ENCODE data around the gene ZNF740.

The ZNF740 gene

DNA sequence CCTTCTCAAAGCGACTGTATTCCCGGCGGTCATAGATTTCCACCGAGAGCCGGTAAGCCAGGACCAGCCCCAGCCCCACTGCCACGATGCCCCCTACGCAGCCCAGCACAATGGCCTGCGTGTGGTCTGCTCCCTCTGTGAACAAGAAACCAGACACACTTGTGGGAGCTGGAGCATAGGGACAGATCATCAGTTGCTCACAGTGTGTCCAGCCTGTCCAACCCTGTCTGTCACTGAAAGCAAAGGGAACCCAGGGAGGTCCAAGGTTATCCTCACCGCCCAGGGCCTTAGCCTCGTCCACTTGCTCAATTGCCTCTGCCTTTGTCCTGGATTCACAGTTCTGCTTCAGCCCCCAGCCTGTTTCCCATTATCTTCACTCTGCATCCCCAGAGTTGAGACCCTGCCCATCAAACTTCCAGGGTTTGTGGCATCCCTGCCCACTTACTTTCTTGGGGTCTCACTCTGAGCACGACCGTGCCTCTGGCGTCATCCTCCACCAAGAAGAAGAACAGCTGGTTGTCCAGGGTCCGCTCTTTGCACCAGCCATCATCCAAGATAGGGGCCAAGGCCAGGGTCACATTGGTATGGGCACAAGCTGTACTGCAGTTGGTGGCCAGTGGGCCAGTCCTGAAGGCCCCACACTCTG, 11.5 kb downstream of the ZNF740 start (continued):
- TF ChIP-seq, protein P1, sequence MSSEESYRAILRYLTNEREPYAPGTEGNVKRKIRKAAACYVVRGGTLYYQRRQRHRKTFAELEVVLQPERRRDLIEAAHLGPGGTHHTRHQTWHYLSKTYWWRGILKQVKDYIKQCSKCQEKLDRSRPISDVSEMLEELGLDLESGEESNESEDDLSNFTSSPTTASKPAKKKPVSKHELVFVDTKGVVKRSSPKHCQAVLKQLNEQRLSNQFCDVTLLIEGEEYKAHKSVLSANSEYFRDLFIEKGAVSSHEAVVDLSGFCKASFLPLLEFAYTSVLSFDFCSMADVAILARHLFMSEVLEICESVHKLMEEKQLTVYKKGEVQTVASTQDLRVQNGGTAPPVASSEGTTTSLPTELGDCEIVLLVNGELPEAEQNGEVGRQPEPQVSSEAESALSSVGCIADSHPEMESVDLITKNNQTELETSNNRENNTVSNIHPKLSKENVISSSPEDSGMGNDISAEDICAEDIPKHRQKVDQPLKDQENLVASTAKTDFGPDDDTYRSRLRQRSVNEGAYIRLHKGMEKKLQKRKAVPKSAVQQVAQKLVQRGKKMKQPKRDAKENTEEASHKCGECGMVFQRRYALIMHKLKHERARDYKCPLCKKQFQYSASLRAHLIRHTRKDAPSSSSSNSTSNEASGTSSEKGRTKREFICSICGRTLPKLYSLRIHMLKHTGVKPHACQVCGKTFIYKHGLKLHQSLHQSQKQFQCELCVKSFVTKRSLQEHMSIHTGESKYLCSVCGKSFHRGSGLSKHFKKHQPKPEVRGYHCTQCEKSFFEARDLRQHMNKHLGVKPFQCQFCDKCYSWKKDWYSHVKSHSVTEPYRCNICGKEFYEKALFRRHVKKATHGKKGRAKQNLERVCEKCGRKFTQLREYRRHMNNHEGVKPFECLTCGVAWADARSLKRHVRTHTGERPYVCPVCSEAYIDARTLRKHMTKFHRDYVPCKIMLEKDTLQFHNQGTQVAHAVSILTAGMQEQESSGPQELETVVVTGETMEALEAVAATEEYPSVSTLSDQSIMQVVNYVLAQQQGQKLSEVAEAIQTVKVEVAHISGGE (tag by site-specific recombination; conservative IDR thresholded peaks at IDR 0.05; ENCODE audit: low read depth): no peak
- TF ChIP-seq RBAK (tag by site-specific recombination; IDR thresholded peaks at IDR 0.05) (no peak), EGR2 (tag by site-specific recombination; IDR thresholded peaks at IDR 0.05; ENCODE audit: low read depth) (no peak)

DNA sequence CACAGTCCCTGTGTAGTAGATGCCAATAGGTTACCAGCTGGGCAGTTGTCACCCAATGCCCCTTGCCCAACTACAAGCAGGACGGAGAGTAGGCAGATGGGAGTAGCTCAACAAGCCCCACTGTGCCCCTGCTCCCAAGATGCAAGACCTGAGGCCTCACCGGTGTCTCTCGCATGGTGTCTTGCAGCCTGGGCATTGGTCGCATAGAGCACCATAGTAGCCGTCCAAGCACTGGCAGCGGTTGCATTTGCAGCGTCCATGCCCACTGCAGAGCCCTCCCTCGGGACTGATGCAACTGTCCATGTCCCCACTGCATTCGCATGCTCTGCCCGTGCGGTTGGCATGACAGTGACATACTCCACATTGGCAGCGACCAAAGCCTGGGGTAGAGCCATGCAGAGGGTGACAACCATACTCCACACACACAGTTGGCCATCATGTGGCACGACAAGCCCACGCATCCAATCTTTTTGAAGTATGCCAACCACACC, 12.1 kb downstream of the ZNF740 start:
- TF ChIP-seq ZNF654 (tag by site-specific recombination; IDR thresholded peaks at IDR 0.05; ENCODE audit: low read depth) (no peak), TRIM28 (IDR thresholded peaks at IDR 0.05; ENCODE audit: borderline replicate concordance, low read length) (no peak), ZNF510 (tag by site-specific recombination; IDR thresholded peaks at IDR 0.05; ENCODE audit: insufficient replicate concordance) (no peak)
- peaks cover 0 to 37% of the 10 kb centered on the region in 2 experiments; a peak in 1 of 3 replicates for H3K36me3 ChIP-seq (ENCODE audit: control insufficient read depth in 2 of 2, insufficient read depth in 1 of 2, low read length in 2 of 2)
- H3K9me3 ChIP-seq (ENCODE audit: control insufficient read depth, insufficient read depth, low read depth, low read length): no peaks in the 10 kb centered on the region
- CTCF ChIA-PET: interaction anchor here (2.7 to 7.5 kb wide), 3 partner anchors 11 to 34 kb away, joined by 16 to 94 read pairs (median 35); partner anchors contain the start of genes CSAD and ZNF740
- H3K4me1 ChIP-seq (ENCODE audit: control insufficient read depth, insufficient read depth, low read length): no peaks in the 10 kb centered on the region
- H3K4me3 ChIP-seq (ENCODE audit: low read depth, low read length): no peak overlapping the region
- POLR2A ChIA-PET: interaction anchor here (0.9 to 1.0 kb wide), 2 partner anchors 12 to 28 kb away, joined by 3 to 5 read pairs; partner anchors contain the start of genes CSAD and ZNF740
- H3K27ac ChIP-seq (ENCODE audit: extremely low read depth, low read depth, low read length): no peak overlapping the region

DNA sequence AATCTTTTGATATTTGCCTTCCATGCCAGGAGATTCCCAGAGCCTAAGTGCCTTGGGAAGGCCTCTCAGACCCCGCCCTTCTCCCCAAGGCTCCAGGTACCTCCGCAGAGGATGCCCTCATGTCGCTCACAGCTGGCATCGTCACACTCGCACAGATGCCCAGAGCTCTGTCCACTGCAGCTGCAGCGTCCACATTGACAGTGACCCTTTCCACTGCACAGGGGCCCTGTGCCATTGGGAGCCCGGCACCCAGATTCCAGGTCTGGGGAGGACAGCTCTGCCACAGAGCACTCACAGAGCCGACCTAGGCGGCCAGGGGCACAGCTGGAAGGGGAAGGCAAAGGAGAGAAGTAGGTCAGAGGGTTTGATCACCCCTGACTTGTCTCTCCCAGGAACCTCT, 12.5 kb downstream of the ZNF740 start:
- ChIA-PET POLR2A (interaction anchor here (0.9 to 1.0 kb wide), 2 partner anchors 9 to 27 kb away, joined by 3 to 6 read pairs; no protein-coding TSS in a partner anchor), CTCF (interaction anchor here (0.6 to 7.5 kb wide), 4 partner anchors 20 to 215 kb away, joined by 4 to 94 read pairs (median 25); no protein-coding TSS in a partner anchor)
- TF ChIP-seq ZNF112 (tag by site-specific recombination; IDR thresholded peaks at IDR 0.05): no peak
- TF ChIP-seq, protein P2, sequence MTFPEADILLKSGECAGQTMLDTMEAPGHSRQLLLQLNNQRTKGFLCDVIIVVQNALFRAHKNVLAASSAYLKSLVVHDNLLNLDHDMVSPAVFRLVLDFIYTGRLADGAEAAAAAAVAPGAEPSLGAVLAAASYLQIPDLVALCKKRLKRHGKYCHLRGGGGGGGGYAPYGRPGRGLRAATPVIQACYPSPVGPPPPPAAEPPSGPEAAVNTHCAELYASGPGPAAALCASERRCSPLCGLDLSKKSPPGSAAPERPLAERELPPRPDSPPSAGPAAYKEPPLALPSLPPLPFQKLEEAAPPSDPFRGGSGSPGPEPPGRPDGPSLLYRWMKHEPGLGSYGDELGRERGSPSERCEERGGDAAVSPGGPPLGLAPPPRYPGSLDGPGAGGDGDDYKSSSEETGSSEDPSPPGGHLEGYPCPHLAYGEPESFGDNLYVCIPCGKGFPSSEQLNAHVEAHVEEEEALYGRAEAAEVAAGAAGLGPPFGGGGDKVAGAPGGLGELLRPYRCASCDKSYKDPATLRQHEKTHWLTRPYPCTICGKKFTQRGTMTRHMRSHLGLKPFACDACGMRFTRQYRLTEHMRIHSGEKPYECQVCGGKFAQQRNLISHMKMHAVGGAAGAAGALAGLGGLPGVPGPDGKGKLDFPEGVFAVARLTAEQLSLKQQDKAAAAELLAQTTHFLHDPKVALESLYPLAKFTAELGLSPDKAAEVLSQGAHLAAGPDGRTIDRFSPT (tag by site-specific recombination; IDR thresholded peaks at IDR 0.05): no peak
- TF ChIP-seq OVOL3 (tag by site-specific recombination; IDR thresholded peaks at IDR 0.05): no peak
- Histone ChIP-seq H3K27ac (ENCODE audit: extremely low read depth, low read depth, low read length) (no peak overlapping the region), H3K9me3 (ENCODE audit: control insufficient read depth, insufficient read depth, low read depth, low read length) (no peaks in the 10 kb centered on the region), H3K36me3 (ENCODE audit: control insufficient read depth in 2 of 2, insufficient read depth in 1 of 2, low read length in 2 of 2) (peaks cover 0 to 32% of the 10 kb centered on the region in 2 experiments; a peak in 1 of 3 replicates), H3K4me3 (ENCODE audit: low read depth, low read length) (no peak overlapping the region), H3K4me1 (ENCODE audit: control insufficient read depth, insufficient read depth, low read length) (no peaks in the 10 kb centered on the region)

DNA sequence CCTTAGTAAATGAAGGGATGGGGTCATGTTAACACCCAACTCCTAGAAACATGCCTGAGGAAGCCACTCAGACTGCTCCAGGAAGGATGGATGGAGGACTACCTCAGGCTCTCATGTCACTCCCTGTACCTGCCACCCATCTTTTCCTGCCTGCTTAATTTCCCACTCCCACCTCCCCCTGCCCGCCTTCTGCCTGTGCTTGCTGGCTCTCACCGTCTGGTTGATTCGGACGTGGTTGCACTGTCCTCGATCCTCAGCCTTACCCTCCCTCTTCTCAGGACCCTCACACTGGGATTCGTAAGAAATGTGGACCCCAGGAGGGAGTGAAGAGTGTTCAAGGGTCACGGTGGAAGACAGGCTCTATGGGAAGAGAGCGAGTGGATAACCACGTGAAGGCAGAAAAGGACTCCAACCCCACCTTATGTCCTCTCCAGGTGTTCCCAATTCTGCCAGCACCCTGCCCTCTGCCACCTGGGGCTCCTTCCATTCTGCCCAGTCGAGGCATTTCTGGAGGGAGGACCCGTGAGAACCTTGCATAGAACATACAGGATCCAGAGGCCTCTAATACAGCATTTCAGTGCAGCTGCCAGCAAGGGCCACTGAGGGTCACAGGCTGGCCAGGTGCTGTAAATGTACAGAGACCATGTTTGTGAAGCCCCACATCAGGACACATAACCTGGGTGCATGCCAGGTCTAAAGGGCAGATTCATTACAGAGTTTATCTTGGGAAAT, 13.6 kb downstream of the ZNF740 start:
- Histone ChIP-seq H3K4me3 (ENCODE audit: low read depth, low read length) (no peak overlapping the region), H3K27ac (ENCODE audit: extremely low read depth, low read depth, low read length) (no peak overlapping the region), H3K4me1 (ENCODE audit: control insufficient read depth, insufficient read depth, low read length) (no peaks in the 10 kb centered on the region), H3K36me3 (ENCODE audit: control insufficient read depth in 2 of 2, insufficient read depth in 1 of 2, low read length in 2 of 2) (peaks cover 0 to 21% of the 10 kb centered on the region in 2 experiments; a peak in 1 of 3 replicates), H3K9me3 (ENCODE audit: control insufficient read depth, insufficient read depth, low read depth, low read length) (no peaks in the 10 kb centered on the region)
- CTCF ChIA-PET: interaction anchor here (1.7 to 3.5 kb wide), 4 partner anchors 19 to 128 kb away, joined by 5 to 35 read pairs (median 18); no protein-coding TSS in a partner anchor
- POLR2A ChIA-PET: interaction anchor here (0.9 to 1.4 kb wide), 2 partner anchors 11 to 14 kb away, joined by 3 to 4 read pairs; partner anchors contain the start of genes CSAD and ZNF740
- TF ChIP-seq, protein P3, sequence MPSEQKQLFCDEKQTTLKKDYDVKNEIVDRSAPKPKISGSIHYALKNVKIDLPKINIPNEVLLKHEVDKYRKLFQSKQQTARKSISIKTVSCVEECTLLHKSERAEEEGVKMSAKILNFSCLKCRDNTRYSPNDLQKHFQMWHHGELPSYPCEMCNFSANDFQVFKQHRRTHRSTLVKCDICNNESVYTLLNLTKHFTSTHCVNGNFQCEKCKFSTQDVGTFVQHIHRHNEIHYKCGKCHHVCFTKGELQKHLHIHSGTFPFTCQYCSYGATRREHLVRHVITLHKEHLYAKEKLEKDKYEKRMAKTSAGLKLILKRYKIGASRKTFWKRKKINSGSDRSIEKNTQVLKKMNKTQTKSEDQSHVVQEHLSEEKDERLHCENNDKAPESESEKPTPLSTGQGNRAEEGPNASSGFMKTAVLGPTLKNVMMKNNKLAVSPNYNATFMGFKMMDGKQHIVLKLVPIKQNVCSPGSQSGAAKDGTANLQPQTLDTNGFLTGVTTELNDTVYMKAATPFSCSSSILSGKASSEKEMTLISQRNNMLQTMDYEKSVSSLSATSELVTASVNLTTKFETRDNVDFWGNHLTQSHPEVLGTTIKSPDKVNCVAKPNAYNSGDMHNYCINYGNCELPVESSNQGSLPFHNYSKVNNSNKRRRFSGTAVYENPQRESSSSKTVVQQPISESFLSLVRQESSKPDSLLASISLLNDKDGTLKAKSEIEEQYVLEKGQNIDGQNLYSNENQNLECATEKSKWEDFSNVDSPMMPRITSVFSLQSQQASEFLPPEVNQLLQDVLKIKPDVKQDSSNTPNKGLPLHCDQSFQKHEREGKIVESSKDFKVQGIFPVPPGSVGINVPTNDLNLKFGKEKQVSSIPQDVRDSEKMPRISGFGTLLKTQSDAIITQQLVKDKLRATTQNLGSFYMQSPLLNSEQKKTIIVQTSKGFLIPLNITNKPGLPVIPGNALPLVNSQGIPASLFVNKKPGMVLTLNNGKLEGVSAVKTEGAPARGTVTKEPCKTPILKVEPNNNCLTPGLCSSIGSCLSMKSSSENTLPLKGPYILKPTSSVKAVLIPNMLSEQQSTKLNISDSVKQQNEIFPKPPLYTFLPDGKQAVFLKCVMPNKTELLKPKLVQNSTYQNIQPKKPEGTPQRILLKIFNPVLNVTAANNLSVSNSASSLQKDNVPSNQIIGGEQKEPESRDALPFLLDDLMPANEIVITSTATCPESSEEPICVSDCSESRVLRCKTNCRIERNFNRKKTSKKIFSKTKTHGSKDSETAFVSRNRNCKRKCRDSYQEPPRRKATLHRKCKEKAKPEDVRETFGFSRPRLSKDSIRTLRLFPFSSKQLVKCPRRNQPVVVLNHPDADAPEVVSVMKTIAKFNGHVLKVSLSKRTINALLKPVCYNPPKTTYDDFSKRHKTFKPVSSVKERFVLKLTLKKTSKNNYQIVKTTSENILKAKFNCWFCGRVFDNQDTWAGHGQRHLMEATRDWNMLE (tag by site-specific recombination; conservative IDR thresholded peaks at IDR 0.05; ENCODE audit: low read depth): no peak
- no peak for TF ChIP-seq KLF1 (tag by site-specific recombination; IDR thresholded peaks at IDR 0.05)
- no peak for TF ChIP-seq ZNF157 (tag by site-specific recombination; IDR thresholded peaks at IDR 0.05)
- TF ChIP-seq, protein P4, sequence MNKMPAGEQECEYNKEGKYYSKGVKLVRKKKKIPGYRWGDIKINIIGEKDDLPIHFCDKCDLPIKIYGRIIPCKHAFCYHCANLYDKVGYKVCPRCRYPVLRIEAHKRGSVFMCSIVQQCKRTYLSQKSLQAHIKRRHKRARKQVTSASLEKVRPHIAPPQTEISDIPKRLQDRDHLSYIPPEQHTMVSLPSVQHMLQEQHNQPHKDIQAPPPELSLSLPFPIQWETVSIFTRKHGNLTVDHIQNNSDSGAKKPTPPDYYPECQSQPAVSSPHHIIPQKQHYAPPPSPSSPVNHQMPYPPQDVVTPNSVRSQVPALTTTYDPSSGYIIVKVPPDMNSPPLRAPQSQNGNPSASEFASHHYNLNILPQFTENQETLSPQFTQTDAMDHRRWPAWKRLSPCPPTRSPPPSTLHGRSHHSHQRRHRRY (tag by site-specific recombination; IDR thresholded peaks at IDR 0.05): no peak
